SU-DHL-6 (cell line): Measurements from ENCODE around the gene OR4K2.
"Not testable (repeated sequence)": the region's sequence is repeated elsewhere in the genome, so short reads cannot be mapped to it uniquely, and the experiment has no call there.

Experiments
- H2AFZ ChIP-seq: fragments of 200-600 bp; sonication (generic); 2 replicates; pipeline ENCODE4 v1.6.1; 2014; ENCODE audit warnings: low read depth, mild to moderate bottlenecking, moderate library complexity, mixed read lengths, antibody characterized with exemption, low read length; ENCODE audit not compliant: severe bottlenecking
- H3F3A ChIP-seq: fragments of 200-600 bp; shearing (Covaris generic); 2 replicates; pipeline ENCODE4 v1.6.0; 2016; ENCODE audit warnings: antibody characterized with exemption, mild to moderate bottlenecking; ENCODE audit not compliant: insufficient read depth
- H3K27ac ChIP-seq: fragments of 200-600 bp; sonication (generic); 2 replicates; pipeline ENCODE4 v1.5.1; 2016; ENCODE audit warnings: low read depth, mild to moderate bottlenecking, low read length, moderate library complexity, mixed read lengths
- H3K27me3 ChIP-seq: fragments of 200-600 bp; sonication (generic), shearing (Covaris generic); 2 replicates; pipeline ENCODE4 v1.6.0; 2014; ENCODE audit warnings: mild to moderate bottlenecking, low read length
- H3K36me3 ChIP-seq: fragments of 200-600 bp; sonication (generic); 2 replicates; pipeline ENCODE4 v1.6.1; 2014; ENCODE audit warnings: mild to moderate bottlenecking, low read length, mixed read lengths
- H3K4me2 ChIP-seq: fragments of 300-600, 200-600 bp; shearing (Covaris generic), sonication (generic); 2 replicates; pipeline ENCODE4 v1.6.0; 2014; ENCODE audit warnings: low read length, low read depth, mild to moderate bottlenecking; ENCODE audit not compliant: poor library complexity, severe bottlenecking
- H3K4me3 ChIP-seq: fragments of 200-600 bp; sonication (generic); 2 replicates; pipeline ENCODE4 v1.5.1; 2014; ENCODE audit warnings: antibody characterized with exemption, low read length, mild to moderate bottlenecking, mixed read lengths; ENCODE audit not compliant: insufficient read depth, poor library complexity, severe bottlenecking
- H3K79me2 ChIP-seq: fragments of 200-600 bp; sonication (generic); 2 replicates; pipeline ENCODE4 v1.6.1; 2014; ENCODE audit warnings: mild to moderate bottlenecking, low read length, moderate library complexity; ENCODE audit not compliant: insufficient read depth
- H3K9ac ChIP-seq: fragments of 200-600 bp; sonication (generic); 2 replicates; pipeline ENCODE4 v1.7.0; 2014; ENCODE audit warnings: mild to moderate bottlenecking, low read length
- H3K9me2 ChIP-seq: fragments of 200-600 bp; sonication (generic); replicated peaks from 2 replicates; pipeline ENCODE4 v1.6.1; 2014; ENCODE audit warnings: low read length; ENCODE audit not compliant: insufficient read depth
- H3K9me3 ChIP-seq: fragments of 200-600 bp; sonication (generic); 2 replicates; pipeline ENCODE4 v1.6.1; 2014; ENCODE audit warnings: low read length, mixed read lengths; ENCODE audit not compliant: insufficient read depth
- H4K20me1 ChIP-seq: fragments of 200-600 bp; sonication (generic); 2 replicates; pipeline ENCODE4 v1.6.1; 2014; ENCODE audit warnings: low read depth, mild to moderate bottlenecking, antibody characterized with exemption, low read length, moderate library complexity, mixed read lengths
- EZH2phosphoT487 ChIP-seq: fragments of 200-600 bp; sonication (generic), shearing (Covaris generic); conservative IDR thresholded peaks from 2 replicates; pipeline ENCODE4 v1.6.1; 2018; ENCODE audit warnings: mild to moderate bottlenecking, antibody characterized with exemption, low read length, moderate library complexity, mixed read lengths
- TF ChIP-seq, protein P1 (sequence below): fragments of 200-600 bp; sonication (generic); IDR thresholded peaks from one replicate; pipeline ENCODE4 v1.5.1; 2017; ENCODE audit warnings: antibody characterized with exemption, mild to moderate bottlenecking, low read length, moderate library complexity; ENCODE audit not compliant: insufficient read depth, poor library complexity, severe bottlenecking

Gene OR4K2, protein sequence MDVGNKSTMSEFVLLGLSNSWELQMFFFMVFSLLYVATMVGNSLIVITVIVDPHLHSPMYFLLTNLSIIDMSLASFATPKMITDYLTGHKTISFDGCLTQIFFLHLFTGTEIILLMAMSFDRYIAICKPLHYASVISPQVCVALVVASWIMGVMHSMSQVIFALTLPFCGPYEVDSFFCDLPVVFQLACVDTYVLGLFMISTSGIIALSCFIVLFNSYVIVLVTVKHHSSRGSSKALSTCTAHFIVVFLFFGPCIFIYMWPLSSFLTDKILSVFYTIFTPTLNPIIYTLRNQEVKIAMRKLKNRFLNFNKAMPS

GRCh38 chr14:19874842-19875241 is at the start of gene OR4K2:
OR4K2 (plus strand) TSS chr14:19875142; CDS start chr14:19876268, 1,126 bp downstream.
- TF ChIP-seq EZH2phosphoT487 = no peak
- Histone ChIP-seq H3K9me2 (no peaks in the 10 kb centered on the region), H2AFZ (no peak within 1 kb of the TSS), H3K4me3 (no peak within 1 kb of the TSS), H3K9ac (no peak within 1 kb of the TSS), H3F3A (no peaks in the 10 kb centered on the region), H4K20me1 (no peaks in the 10 kb centered on the region), H3K27me3 (no peaks in the 10 kb centered on the region), H3K27ac (no peak within 1 kb of the TSS), H3K79me2 (no peaks in the 10 kb centered on the region), H3K36me3 (no peaks in the 10 kb centered on the region), H3K9me3 (no peaks in the 10 kb centered on the region), H3K4me2 (no peak within 1 kb of the TSS)

GRCh38 chr14:19827626-19828244 is 47.2 kb upstream of the OR4K2 start:
- H4K20me1 ChIP-seq, H2AFZ ChIP-seq, H3K9me2 ChIP-seq, H3K4me2 ChIP-seq, H3K36me3 ChIP-seq, H3K27me3 ChIP-seq, H3K4me3 ChIP-seq, H3K27ac ChIP-seq, H3K79me2 ChIP-seq, H3K9me3 ChIP-seq, H3F3A ChIP-seq, H3K9ac ChIP-seq: not testable (repeated sequence)

- Histone ChIP-seq H3K79me2 (no peaks in the 10 kb centered on the region), H2AFZ (no peak overlapping the region), H3K9me2 (no peaks in the 10 kb centered on the region), H3K27me3 (no peaks in the 10 kb centered on the region), H3K36me3 (no peaks in the 10 kb centered on the region), H3K4me3 (no peak overlapping the region), H3F3A (no peaks in the 10 kb centered on the region), H3K9ac (no peak overlapping the region), H3K27ac (no peak overlapping the region), H4K20me1 (no peaks in the 10 kb centered on the region), H3K9me3 (no peaks in the 10 kb centered on the region), H3K4me2 (no peak overlapping the region)
- TF ChIP-seq, protein P1, sequence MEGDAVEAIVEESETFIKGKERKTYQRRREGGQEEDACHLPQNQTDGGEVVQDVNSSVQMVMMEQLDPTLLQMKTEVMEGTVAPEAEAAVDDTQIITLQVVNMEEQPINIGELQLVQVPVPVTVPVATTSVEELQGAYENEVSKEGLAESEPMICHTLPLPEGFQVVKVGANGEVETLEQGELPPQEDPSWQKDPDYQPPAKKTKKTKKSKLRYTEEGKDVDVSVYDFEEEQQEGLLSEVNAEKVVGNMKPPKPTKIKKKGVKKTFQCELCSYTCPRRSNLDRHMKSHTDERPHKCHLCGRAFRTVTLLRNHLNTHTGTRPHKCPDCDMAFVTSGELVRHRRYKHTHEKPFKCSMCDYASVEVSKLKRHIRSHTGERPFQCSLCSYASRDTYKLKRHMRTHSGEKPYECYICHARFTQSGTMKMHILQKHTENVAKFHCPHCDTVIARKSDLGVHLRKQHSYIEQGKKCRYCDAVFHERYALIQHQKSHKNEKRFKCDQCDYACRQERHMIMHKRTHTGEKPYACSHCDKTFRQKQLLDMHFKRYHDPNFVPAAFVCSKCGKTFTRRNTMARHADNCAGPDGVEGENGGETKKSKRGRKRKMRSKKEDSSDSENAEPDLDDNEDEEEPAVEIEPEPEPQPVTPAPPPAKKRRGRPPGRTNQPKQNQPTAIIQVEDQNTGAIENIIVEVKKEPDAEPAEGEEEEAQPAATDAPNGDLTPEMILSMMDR = no peak
Observed at GRCh38 chr14:19828314-19828713, 46.6 kb upstream of the OR4K2 start.

GRCh38 chr14:19834203-19834848 is 40.6 kb upstream of the OR4K2 start:
- H3F3A ChIP-seq, H2AFZ ChIP-seq, H3K9me3 ChIP-seq, H3K27ac ChIP-seq, H3K79me2 ChIP-seq, H3K9ac ChIP-seq, H4K20me1 ChIP-seq, H3K36me3 ChIP-seq, H3K4me2 ChIP-seq, H3K27me3 ChIP-seq, H3K9me2 ChIP-seq, H3K4me3 ChIP-seq: not testable (repeated sequence)
